Ishikawa (cell line): Measurements from ENCODE around the gene CFAP53.

Source experiments
- CEBPB ChIP-seq: IDR thresholded peaks from 2 replicates; pipeline ENCODE4 v1.6.1; 2012
- CREB1 ChIP-seq: IDR thresholded peaks from 2 replicates; pipeline ENCODE4 v1.6.1; 2012; ENCODE audit warnings: low read depth
- EGR1 ChIP-seq: IDR thresholded peaks from 2 replicates; pipeline ENCODE4 v1.6.1; 2012
- FOXM1 ChIP-seq: IDR thresholded peaks from 2 replicates; pipeline ENCODE4 v1.6.1; 2012; ENCODE audit warnings: low read depth, borderline replicate concordance
- RAD21 ChIP-seq: IDR thresholded peaks from 2 replicates; pipeline ENCODE4 v1.6.1; 2012; ENCODE audit warnings: low read depth
- TAF1 ChIP-seq: IDR thresholded peaks from 2 replicates; pipeline ENCODE4 v1.6.1; 2012; ENCODE audit warnings: low read depth, mild to moderate bottlenecking
- TEAD4 ChIP-seq: IDR thresholded peaks from 2 replicates; pipeline ENCODE4 v1.6.1; 2012
- YY1 ChIP-seq: IDR thresholded peaks from 2 replicates; pipeline ENCODE4 v1.6.1; 2012; ENCODE audit warnings: low read depth
- TF ChIP-seq, protein P1 (sequence below): IDR thresholded peaks from 2 replicates; pipeline ENCODE4 v1.6.1; 2012; ENCODE audit warnings: low read depth, mild to moderate bottlenecking
- TF ChIP-seq, protein P2 (sequence below): IDR thresholded peaks from 2 replicates; pipeline ENCODE4 v1.6.1; 2012

- TF ChIP-seq, protein P1, sequence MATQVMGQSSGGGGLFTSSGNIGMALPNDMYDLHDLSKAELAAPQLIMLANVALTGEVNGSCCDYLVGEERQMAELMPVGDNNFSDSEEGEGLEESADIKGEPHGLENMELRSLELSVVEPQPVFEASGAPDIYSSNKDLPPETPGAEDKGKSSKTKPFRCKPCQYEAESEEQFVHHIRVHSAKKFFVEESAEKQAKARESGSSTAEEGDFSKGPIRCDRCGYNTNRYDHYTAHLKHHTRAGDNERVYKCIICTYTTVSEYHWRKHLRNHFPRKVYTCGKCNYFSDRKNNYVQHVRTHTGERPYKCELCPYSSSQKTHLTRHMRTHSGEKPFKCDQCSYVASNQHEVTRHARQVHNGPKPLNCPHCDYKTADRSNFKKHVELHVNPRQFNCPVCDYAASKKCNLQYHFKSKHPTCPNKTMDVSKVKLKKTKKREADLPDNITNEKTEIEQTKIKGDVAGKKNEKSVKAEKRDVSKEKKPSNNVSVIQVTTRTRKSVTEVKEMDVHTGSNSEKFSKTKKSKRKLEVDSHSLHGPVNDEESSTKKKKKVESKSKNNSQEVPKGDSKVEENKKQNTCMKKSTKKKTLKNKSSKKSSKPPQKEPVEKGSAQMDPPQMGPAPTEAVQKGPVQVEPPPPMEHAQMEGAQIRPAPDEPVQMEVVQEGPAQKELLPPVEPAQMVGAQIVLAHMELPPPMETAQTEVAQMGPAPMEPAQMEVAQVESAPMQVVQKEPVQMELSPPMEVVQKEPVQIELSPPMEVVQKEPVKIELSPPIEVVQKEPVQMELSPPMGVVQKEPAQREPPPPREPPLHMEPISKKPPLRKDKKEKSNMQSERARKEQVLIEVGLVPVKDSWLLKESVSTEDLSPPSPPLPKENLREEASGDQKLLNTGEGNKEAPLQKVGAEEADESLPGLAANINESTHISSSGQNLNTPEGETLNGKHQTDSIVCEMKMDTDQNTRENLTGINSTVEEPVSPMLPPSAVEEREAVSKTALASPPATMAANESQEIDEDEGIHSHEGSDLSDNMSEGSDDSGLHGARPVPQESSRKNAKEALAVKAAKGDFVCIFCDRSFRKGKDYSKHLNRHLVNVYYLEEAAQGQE = no peak
- TF ChIP-seq EGR1 = no peak
- no peak for TF ChIP-seq FOXM1
- TF ChIP-seq, protein P2, sequence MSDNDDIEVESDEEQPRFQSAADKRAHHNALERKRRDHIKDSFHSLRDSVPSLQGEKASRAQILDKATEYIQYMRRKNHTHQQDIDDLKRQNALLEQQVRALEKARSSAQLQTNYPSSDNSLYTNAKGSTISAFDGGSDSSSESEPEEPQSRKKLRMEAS = no peak
- TF ChIP-seq TAF1 = no peak
- no peak for TF ChIP-seq CREB1
- no peak for TF ChIP-seq CEBPB
- no peak for TF ChIP-seq RAD21
- no peak for TF ChIP-seq YY1
- TF ChIP-seq TEAD4 = no peak
Observed at GRCh38 chr18:50192995-50193795, 73.1 kb downstream of the CFAP53 start.
